PC-9 (cell line): Measurements from ENCODE around the gene SLC23A1. TPM values are rescaled to one million over a fixed set of nuclear protein-coding genes. Genes with fewer than 3 reads are reported as not detected.

Source experiments
- Bru-seq: library from RNA; stranded (reverse); fragments of 400-500 nt; gene quantifications from one replicate; lab custom pipeline; 2021; lab: Mats Ljungman, UMichigan
- BruChase-seq, 2 experiments: library from RNA; stranded (reverse); fragments of 400-500 nt; gene quantifications; one replicate each; lab custom pipeline; 2021; lab: Mats Ljungman, UMichigan
- BruUV-seq: library from RNA; stranded (reverse); fragments of 400-500 nt; replicated peaks from 2 replicates; lab custom pipeline; 2021; lab: Mats Ljungman, UMichigan
- CTCF ChIA-PET: fragments of 300-600 bp; sonication (Branson Sonifier 250); formaldehyde crosslinking; loops from one replicate; lab custom pipeline; 2022; ENCODE audit warnings: antibody characterized with exemption; lab: Charles Lee
- POLR2A ChIA-PET: fragments of 300-600 bp; sonication (Branson Sonifier 250); formaldehyde crosslinking; loops from one replicate; lab custom pipeline; 2022; ENCODE audit warnings: antibody characterized with exemption; ENCODE audit not compliant: unreplicated experiment; lab: Charles Lee
- DNase-seq, 2 experiments: peaks; one replicate each; pipeline versions ENCODE4 v3.0.0 to v3.0.0-alpha.2; 2015 to 2022; ENCODE audit warnings: mixed read lengths in 1 of 2
- H2AFZ ChIP-seq: fragments of 200-600 bp; sonication (generic); 2 replicates; pipeline ENCODE4 v1.8.1; 2017; ENCODE audit warnings: antibody characterized with exemption
- H3F3A ChIP-seq: fragments of 200-600 bp; sonication (generic); 2 replicates; pipeline ENCODE4 v1.8.1; 2017; ENCODE audit warnings: antibody characterized with exemption, mild to moderate bottlenecking, low read depth; ENCODE audit not compliant: insufficient read depth
- H3K27ac ChIP-seq: fragments of 200-600 bp; sonication (generic); 2 replicates; pipeline ENCODE4 v1.6.1; 2016; ENCODE audit warnings: mixed run types
- H3K27me3 ChIP-seq: fragments of 200-600 bp; sonication (generic); 2 replicates; pipeline ENCODE4 v1.6.1; 2016; ENCODE audit warnings: low read depth, mixed run types; ENCODE audit not compliant: insufficient read depth
- H3K36me3 ChIP-seq: fragments of 200-600 bp; sonication (generic); 2 replicates; pipeline ENCODE4 v1.6.1; 2016; ENCODE audit warnings: low read depth, mixed run types
- H3K4me1 ChIP-seq: fragments of 200-600 bp; sonication (generic); replicated peaks from 2 replicates; pipeline ENCODE4 v1.6.1; 2016; ENCODE audit warnings: mixed run types; ENCODE audit not compliant: insufficient read depth
- H3K4me2 ChIP-seq: fragments of 200-600 bp; sonication (generic); 2 replicates; pipeline ENCODE4 v1.6.1; 2017; ENCODE audit warnings: mixed run types
- H3K4me3 ChIP-seq: fragments of 200-600 bp; sonication (generic); 2 replicates; pipeline ENCODE4 v1.6.1; 2016; ENCODE audit warnings: mixed run types
- H3K79me2 ChIP-seq: fragments of 200-600 bp; sonication (generic); 2 replicates; pipeline ENCODE4 v1.6.1; 2017; ENCODE audit warnings: low read depth, mixed run types
- H3K9me2 ChIP-seq: fragments of 200-600 bp; sonication (generic); 2 replicates; pipeline ENCODE4 v1.8.1; 2017; ENCODE audit warnings: mild to moderate bottlenecking; ENCODE audit not compliant: insufficient read depth
- H3K9me3 ChIP-seq: fragments of 200-600 bp; sonication (generic); 2 replicates; pipeline ENCODE4 v1.8.1; 2016; ENCODE audit warnings: low read depth; ENCODE audit not compliant: insufficient read depth
- H4K20me1 ChIP-seq: fragments of 200-600 bp; sonication (generic); 2 replicates; pipeline ENCODE4 v1.8.1; 2017; ENCODE audit not compliant: insufficient read depth
- CTCF ChIP-seq: fragments of 200-600 bp; sonication (generic); conservative IDR thresholded peaks from 2 replicates; pipeline ENCODE4 v1.6.1; 2017; ENCODE audit warnings: mixed run types, antibody characterized with exemption, mild to moderate bottlenecking, moderate library complexity
- EZH2 ChIP-seq: fragments of 200-600 bp; sonication (generic); IDR thresholded peaks from 2 replicates; pipeline ENCODE4 v1.8.0; 2017; ENCODE audit warnings: antibody characterized with exemption, low read depth
- intact Hi-C: fragments of 100-400 bp; cut with micrococcal nuclease; formaldehyde crosslinking; loops from one replicate; pipeline ENCODE4 v1.10.0; 2022; ENCODE audit not compliant: unreplicated experiment
- long read RNA-seq: library from polyadenylated mRNA; stranded (forward); transcript quantifications from one replicate; pipeline ENCODE4 v2.0.0, GENCODE V29; 2022
- total RNA-seq: library from RNA; stranded (reverse); gene quantifications from 2 replicates; pipeline ENCODE4 v1.2.3, GENCODE V29; 2021

SLC23A1 gene
- 1.9 TPM in 2 replicates for total RNA-seq
- percentile 26 among the genes with signal in this experiment for Bru-seq, nascent RNA
- percentile 10 among the genes with signal in this experiment for BruChase-seq, experiment 1, labeled RNA remaining after a 2-hour chase
- percentile 13 among the genes with signal in this experiment for BruChase-seq, experiment 2, labeled RNA remaining after a 6-hour chase
- long read RNA-seq, partial matches to known transcripts, result 0 of 1 reads
- long read RNA-seq, other reads (novel, unspliced or antisense), result 1 of 1 reads

- H4K20me1 ChIP-seq, result no peaks in the 10 kb centered on the region
- POLR2A ChIA-PET, result interaction anchor here (0.5 to 0.6 kb wide), 2 partner anchors 297 to 1171 kb away, joined by 5 to 6 read pairs; no protein-coding TSS in a partner anchor
- H3K4me1 ChIP-seq, result peaks cover 49% of the 10 kb centered on the region
- H3K4me2 ChIP-seq, result peak within 1 kb of the TSS; percentile 61
- H3K27ac ChIP-seq, result 0 out of 2 replicates have a peak within 1 kb of the TSS, but pooled peaks have one; percentile 23
- no peaks in the 10 kb centered on the region for H3K9me2 ChIP-seq
- DNase-seq, result peak; percentile 53 to 72
- H2AFZ ChIP-seq, result no peak within 1 kb of the TSS
- no peaks in the 10 kb centered on the region for H3K36me3 ChIP-seq
- no peaks in the 10 kb centered on the region for H3K79me2 ChIP-seq
- TF ChIP-seq CTCF (no peak), EZH2 (no peak)
- no peaks in the 10 kb centered on the region for H3K9me3 ChIP-seq
- H3K4me3 ChIP-seq, result no peak within 1 kb of the TSS
- intact Hi-C loops, result no loop called here
- peaks cover 30% of the 10 kb centered on the region for H3F3A ChIP-seq
- no TSS peak for BruUV-seq
- no peaks in the 10 kb centered on the region for H3K27me3 ChIP-seq
- CTCF ChIA-PET, result interaction anchor here (0.6 kb wide), 2 partner anchors 10 to 15 kb away, joined by 3 to 5 read pairs; no protein-coding TSS in a partner anchor
Measured at GRCh38 chr5:139383275-139383992, at the start of gene SLC23A1. Gene SLC23A1 (minus strand): TSS chr5:139383297. CDS start chr5:139383253, 44 bp downstream.

GRCh38 chr5:139431706-139432105 is 48.6 kb upstream of the SLC23A1 start:
- no peak overlapping the region for H3K4me2 ChIP-seq
- DNase-seq, result peak in 1 of 2 experiments; percentile 54
- H4K20me1 ChIP-seq, result no peaks in the 10 kb centered on the region
- POLR2A ChIA-PET, result no interaction called here
- no peak overlapping the region for H3K4me3 ChIP-seq
- H3F3A ChIP-seq, result no peaks in the 10 kb centered on the region
- TF ChIP-seq CTCF (no peak), EZH2 (no peak)
- intact Hi-C loops, result no loop called here
- H3K4me1 ChIP-seq, result no peaks in the 10 kb centered on the region
- no peaks in the 10 kb centered on the region for H3K9me2 ChIP-seq
- H3K27ac ChIP-seq, result no peak overlapping the region
- CTCF ChIA-PET, result no interaction called here
- H3K27me3 ChIP-seq, result no peaks in the 10 kb centered on the region
- no peaks in the 10 kb centered on the region for H3K79me2 ChIP-seq
- H3K36me3 ChIP-seq, result no peaks in the 10 kb centered on the region; the same call in 1 of the 2 replicates
- no peak overlapping the region for H2AFZ ChIP-seq
- no peaks in the 10 kb centered on the region for H3K9me3 ChIP-seq
- no TSS peak for BruUV-seq

GRCh38 chr5:139430015-139430414 is 46.9 kb upstream of the SLC23A1 start:
- Histone ChIP-seq H3F3A (no peaks in the 10 kb centered on the region), H3K79me2 (no peaks in the 10 kb centered on the region), H3K36me3 (no peaks in the 10 kb centered on the region; the same call in 1 of the 2 replicates), H2AFZ (no peak overlapping the region), H3K9me3 (no peaks in the 10 kb centered on the region), H3K4me1 (no peaks in the 10 kb centered on the region), H3K27ac (no peak overlapping the region), H3K9me2 (no peaks in the 10 kb centered on the region), H3K4me2 (no peak overlapping the region), H4K20me1 (no peaks in the 10 kb centered on the region), H3K27me3 (no peaks in the 10 kb centered on the region), H3K4me3 (no peak overlapping the region)
- intact Hi-C loops, result no loop called here
- CTCF ChIA-PET, result interaction anchor here (1.2 to 1.3 kb wide), 2 partner anchors 83 to 87 kb away, joined by 3 read pairs; no protein-coding TSS in a partner anchor
- TF ChIP-seq CTCF (no peak), EZH2 (no peak)
- no TSS peak for BruUV-seq
- POLR2A ChIA-PET, result interaction anchor here (0.7 kb wide), 1 partner anchor 226 kb away, joined by 6 read pairs; no protein-coding TSS in a partner anchor
- no peak for DNase-seq
